NCI-H82 treated with DMSO at 0.1 percent for 48 hours (cell line): ENCODE data around the gene SMYD3.

Experiments used
- DNase-seq: peaks from one replicate; lab custom pipeline; 2025; ENCODE audit not compliant: unreplicated experiment; lab: John Stamatoyannopoulos, UW

The SMYD3 gene

DNA sequence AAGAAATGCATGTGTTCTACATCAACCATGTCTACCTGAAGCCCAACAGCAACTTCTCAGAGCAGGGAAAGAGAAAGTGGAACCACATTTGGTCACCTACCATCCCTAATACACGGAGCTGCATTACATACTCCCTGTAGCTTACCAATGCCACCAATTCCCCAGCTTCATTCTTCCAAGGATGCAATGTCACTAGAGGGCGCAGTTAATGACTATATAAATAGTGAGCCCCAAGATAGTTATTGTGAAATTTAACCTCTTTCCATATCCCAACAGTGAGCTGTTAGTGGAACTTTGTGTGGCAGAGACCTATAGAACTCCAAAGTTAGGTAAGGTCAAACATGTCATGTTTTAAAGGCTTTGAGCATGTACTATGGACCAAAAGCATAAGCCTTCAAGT lies 618.3 kb downstream of the SMYD3 start:
- DNase-seq: no peak

DNA sequence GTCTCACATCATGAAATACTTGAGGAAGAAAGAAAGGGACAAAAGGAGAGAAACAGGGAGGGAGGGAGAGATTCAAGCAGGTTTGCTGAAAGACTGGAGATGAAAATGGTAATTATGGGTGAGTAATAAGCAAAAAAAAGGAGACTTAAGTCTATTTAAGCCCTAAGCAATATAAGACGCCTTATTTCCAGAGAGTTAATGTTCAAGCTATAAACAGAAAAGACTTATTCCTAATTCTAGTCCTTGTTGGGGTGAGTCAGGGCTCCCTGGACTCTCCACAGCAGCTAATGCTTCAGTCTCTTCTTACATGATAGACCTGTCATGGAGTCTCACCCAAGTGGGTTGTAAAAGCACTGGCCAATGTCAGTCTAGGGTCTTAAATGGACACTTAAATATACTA lies 619.2 kb downstream of the SMYD3 start:
- no peak for DNase-seq

DNA sequence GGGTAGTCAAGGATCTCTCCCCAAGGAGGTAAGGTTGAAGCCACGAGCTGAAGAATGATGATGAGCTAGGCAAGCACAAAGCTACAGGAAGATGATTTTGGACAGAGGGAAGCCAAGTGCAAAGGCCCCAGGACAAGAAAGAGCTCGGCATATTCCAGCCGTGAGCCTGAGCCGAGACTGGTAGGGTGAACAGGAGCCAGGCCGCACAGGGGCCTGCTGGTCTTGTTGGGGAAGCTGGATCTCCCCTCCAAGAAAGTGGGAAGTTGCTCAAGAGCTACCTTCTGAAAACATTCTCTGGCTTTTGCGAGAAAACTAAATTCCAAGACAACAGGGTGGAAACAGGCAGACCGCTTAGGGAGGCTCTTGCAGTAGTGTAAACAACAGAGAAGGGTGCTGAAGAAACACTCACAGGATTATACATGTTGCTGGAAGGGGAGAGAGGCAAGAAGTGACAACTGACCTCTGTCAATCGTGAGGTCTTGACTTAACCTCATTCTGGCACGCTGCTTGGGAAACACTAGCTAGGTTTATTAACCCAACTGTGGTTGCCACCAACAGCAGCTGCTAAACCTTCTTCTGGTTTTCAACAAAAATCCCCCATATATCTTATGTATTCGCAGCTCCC lies 625.2 kb downstream of the SMYD3 start:
- DNase-seq: no peak

DNA sequence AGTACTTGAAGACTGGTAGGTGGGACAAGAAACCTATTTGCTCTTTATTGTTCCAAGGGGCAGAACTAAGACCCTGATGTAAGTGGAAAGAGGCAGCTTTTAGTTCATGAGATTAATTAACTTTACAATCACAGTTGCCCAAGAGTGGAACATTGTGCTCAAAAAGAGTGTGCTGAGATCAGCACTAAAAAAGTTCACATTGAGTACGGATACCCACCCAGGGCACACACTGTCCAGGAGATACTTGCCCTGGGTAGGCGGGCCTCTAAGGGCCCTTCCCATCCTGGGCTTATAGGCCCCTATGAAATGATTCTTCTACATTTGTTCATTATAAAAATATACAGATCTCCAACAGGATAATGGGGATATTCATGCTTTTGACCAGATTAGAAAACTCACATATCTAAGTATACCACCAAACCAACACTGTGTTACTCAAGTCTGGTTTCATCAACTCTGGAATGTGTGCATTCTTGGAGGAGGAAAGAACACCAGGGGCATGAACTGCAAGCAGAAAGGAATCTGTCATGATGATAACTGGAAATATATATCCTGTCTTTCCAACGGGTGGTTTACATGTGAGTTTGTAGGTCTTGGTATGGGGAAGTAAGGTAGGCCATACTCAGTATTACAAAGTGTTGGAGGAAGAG lies 626.2 kb downstream of the SMYD3 start:
- DNase-seq: no peak

DNA sequence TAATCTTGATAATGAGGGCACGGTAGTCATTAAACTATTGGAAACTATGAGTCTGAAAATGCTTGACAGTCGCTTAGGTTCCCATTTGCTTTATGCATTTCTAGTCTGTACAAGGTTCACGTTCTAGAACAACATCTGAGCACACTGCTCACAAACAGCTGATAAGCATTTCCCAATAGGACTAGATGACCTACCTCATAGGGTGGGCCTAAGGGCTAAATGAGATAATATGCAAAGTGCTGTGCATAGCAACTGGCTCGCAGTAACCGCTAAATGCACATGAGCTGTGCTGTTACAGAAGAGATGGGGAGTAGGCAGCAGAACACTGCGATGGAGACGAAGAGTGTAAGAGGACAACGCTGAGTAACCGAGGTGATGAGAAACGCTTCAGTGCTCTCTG lies 628.0 kb downstream of the SMYD3 start:
- no peak for DNase-seq

DNA sequence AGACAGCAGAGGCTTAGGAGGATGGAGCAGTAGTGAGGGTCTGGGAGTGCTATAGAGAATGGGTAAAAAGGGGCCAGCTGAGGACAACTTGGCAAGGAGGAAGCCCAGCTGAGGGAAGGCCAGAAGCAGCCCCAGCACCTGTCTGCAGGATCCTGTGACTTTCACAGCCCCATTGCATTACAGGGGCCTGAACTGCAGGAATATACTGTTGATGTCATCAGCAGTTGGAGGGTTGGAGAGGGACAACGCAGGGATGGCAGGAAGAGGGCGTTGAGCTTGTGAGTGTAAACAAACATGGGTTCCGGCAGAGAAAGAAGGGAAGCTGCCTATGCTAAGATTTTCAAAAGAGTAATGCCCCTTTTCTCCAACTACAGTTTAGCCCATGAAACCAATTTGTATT lies 628.5 kb downstream of the SMYD3 start:
- DNase-seq: no peak

DNA sequence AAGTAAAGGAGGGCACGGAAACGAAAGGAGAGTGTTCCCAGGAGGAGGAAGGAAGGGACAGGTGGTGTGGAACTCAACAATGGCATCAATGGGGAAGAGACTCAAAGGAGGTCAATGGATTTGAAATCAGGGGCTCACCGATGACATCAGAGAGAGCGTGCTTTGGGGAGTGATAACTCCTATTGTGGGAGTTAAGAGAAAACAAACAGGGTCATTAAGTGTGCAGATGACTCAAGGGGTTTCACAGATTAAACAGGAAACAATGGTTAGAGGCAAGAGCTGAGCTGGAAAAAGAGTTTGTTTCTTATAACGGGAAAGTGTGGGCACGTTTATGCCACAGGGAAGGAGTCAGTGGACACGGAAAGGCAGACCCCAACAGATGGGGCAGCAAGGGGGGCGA lies 629.1 kb downstream of the SMYD3 start:
- no peak for DNase-seq

DNA sequence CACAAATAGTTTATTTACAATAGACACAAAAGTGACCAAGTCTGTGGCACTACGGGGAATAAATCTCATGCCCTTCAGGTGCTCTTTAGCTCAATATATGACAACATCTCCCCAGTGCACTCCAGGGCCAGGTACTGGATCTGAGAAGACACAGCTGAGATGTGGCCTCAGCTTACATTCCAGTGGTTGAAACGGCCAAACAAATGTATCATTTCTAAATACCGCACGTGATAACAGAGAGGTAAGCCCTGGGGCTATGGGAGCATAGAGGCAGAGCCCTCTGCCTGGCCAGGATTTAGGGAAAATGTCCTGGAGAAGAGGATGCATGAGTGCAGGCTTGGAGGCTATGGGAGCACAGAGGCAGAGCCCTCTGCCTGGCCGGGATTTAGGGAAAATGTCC lies 630.5 kb downstream of the SMYD3 start:
- DNase-seq: no peak

DNA sequence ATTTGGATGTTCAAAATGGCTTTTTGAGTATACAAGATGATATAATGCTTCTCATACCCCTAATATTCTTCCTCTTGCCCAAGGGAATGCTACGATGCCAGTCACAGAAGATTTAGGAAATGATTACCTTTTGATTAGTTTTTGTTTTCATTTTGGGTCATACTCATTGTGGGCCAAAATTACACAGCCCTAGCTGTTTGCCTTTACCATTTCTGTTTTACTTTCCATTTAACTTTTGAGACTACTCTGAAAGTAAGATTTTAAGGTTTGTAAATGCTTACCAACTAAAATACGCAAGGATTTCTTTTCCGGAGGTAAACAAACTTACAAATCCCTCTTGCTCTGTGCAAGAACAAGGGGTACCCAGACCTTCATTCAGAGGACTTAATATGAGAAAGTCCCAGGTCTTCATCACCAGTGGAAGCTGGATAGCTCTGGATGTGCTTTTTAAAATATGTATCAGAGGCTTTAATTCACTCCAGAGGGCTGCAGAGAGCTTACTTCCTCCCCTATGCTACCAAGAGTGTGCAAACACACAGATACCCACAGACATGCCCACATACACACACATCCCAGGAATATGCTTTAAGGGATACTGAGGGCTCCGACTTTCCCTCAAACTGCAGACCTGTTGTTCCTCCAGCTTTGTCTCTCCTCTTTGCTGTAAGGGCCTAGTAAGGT lies 631.4 kb downstream of the SMYD3 start:
- DNase-seq: no peak

DNA sequence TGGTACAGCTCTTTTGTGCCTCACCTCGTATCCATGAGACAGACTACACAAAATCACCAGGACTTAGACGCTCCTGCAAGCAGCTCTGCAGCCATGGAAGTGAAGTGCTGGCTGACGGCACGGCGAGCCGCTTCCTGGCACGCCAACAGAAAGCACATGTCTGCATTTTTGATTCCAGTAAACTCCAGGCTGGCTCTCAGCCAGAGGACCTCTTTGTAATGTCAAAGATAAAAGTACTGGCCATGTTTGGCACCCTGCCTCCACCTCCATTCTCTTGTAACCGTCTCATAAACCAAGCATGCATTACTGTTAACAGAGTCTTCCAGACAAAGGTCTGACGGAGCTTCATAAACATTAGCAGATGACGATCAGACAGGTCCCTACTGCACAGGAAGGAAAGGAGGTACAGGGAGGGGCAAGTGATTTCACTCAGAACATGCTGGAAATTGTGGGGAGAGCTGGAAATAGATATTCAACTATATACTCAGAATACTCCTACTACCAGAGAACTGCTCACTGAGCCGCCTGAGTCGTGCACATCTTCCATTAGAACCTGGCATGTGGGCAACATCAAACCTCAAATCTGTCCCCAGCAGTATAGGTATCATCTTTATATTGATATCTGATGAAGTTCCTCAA lies 632.0 kb downstream of the SMYD3 start:
- DNase-seq: no peak

DNA sequence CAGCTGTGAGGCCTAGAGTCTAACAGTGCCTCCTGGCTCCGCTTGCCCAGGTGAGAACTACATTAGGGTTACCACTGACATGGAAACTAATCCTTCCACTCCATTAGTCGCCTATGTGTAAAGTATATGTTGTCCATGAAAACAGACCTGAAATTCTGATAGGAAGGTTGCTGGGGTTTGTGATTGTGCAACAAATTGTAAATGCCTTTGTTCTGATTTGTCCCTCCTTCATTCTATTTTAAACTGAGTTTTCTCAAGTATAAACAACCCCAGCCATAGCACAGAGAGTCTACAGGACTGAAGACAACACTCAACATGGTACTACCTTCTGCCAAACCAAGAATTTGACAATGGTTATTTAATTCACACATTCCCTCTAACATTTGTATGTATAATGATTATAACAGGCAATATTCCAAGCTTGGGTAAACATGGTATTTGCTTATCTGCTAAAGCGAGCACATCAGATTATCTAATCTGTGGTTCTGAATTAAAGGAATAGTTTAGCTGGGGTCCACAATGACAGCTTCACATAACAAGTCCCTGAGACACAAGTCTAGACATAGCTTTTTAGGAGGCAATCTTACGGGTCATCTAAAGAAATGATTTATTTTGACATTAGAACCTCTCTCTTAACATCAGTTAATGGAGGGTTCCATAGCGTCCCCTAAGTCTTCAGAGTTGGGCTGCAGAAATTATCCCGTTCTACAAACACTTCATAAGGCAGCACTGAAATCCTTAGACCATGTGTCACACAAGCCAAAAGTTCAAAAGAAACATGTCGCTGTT lies 633.0 kb downstream of the SMYD3 start:
- DNase-seq: no peak

DNA sequence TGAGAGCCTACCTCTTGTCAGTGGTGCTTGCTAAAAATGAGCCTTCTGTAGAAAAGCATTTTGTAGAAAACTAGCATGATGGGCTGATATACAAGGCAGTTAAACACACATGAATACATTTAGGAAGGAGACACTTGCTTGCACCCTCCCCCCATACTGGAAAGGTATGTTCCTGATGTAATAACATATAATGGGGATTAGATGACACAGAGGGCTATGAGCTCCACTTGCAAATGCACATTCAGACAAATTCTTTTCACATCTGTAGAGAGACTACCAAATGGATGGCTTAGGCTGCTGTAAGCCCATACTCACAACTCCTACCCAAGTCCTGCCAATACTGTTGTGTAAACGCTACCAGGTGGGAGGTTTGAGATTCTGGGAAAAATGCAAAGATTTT lies 634.0 kb downstream of the SMYD3 start:
- DNase-seq: no peak

DNA sequence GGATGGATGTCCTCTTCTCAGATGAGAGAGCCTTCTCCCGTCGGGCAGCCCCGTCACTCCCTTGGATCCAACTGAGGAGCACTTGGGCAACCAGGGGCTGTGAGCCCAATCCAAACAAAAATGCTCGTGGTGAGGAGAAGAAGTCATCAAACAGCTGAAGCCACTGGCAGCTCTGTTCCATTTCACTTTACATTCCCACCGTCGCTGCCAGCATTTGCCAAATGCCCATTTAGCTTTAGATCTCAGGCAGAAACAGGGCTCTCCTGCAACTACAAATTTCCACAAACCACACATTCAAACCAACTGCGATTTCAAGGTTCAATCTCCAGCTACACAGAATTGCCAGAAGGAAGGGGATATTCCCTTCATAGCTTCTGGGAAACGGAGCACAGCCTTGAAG lies 634.6 kb downstream of the SMYD3 start:
- no peak for DNase-seq

DNA sequence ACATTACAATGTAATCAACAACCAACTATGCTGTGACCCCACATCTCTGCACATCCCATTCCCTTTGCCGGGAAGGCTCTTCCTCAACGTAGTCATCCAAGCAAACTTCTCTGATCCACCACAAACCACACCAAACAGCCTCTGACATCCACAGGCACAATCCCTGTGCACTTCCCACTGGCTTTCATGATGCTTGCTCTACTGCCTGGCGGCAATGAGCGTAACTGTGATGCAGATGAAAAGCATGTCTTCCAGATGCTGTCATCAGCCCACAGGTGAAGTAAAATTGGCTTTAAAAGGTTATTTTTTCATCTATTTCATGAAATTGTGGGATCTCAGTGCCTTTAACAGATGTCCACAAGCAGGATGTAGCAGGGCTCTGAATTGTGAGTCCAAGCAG lies 635.2 kb downstream of the SMYD3 start:
- DNase-seq: no peak

DNA sequence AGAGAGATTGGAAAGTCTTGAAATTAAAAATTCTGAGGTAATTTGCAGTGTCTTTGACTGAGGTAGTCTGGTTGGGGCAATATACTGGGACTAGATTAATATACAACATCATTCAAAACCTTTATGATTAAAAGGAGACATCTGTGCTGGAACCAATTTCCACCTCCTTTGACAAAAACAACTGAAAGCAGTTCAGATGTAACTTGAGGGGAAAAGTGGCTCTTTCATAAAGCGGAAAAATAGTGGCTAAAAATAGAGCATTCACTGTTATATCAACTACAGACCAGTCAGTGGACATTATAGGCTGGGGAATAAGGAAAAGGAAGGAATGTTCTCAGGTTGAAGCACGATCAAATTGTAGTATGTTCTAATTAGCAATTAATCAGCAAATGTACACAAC lies 635.9 kb downstream of the SMYD3 start:
- DNase-seq: no peak

DNA sequence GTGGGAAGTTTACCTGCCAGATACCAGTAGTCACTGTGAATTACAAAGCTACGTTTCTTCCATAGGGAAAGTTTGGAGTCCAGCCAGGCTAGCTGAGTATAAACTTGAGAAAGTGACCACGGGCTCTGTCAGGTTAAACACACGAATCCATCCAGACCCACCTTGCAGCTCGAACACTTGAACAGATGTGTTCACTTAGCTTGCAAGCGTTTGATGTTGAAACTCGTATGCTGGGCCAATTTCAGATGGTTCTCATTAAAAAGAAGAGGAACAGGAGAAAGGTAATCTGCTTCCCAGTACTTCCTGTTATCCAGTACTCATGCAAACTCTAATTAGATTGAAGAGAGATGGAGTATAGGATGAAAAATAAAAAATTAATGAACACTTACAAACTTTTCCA lies 636.4 kb downstream of the SMYD3 start:
- no peak for DNase-seq

DNA sequence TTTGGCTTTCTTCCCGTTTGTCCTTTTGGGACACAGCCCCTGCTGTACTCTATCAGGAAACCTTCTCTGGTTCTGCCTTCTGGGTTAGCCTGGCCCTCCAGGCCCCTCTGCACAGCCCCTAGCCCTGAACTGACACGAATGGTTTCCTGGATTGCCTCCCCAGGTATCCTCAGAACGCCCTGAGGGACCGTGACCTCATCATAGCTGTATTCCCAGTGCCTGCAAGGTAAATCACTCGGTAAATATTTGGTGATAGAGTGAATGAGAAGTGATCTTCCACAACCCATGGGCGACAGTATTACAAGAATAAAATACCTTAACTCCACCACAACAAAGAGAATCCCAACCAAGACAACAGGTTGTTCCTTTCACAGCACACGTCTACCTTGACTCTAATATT lies 637.2 kb downstream of the SMYD3 start:
- no peak for DNase-seq

DNA sequence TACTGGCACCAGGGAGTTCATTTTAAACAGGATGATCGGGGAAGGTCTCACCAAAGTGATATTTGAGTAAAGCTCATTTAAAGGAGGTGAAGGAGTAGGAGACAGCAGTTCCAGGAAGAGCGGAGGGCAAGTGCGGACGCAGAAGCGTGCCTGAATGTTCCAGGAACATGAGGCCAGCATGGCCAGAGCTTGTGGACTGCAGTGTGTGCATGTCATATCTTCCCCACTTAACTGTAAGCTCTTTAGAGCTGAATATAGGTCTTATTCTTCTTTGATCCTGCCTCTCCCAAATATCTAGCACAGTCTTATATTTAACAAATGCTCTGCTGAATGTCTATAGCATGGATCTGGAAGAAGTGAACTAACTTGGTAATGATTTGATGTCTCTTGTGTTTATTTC lies 639.3 kb downstream of the SMYD3 start:
- DNase-seq: no peak

DNA sequence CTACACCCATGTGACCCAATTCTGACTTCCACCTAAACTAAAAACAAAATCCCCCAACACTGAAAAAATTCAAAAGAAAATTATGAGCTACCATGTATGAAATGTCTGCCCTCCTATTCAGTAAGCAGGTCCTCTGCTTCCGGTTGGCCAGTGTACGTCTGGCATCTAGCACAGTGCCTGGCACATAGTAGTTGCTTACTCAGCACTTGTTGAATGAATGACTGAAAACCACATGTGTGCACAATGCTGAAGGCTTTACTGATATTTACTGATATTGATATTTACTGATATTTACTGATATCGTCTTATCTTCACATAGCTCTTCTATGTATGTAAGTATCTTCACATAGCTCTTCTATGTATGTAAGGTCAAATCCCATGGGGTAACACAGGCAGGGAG lies 642.2 kb downstream of the SMYD3 start:
- DNase-seq: no peak

DNA sequence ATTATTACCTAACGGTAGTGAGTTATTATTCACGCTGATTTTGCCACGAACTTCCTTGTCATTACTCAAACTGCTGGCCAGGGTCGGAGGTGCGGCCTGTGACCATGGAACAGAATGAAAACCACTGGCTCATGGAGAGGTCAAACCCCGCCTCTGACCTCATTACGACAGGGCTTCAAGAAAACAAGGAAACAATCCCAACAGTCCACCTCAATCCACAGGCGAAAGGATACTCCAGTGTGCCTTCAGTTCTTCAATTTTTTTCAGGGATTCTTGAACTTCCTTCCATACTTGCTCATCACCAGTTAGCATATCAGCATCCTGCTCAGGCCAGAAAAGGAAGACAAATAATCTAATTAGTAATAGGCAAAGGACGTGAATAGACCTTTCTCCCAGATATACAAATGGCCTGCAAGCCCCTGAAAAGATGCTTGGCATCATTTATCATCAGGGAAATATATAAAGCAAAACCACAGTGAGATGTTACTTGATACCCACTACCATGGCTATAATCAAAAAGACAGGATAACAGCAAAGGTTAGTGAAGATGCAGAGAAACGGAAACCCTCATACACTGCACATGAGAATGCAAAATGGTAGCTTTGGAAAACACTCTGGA lies 643.4 kb downstream of the SMYD3 start:
- no peak for DNase-seq
